Caco-2 (cell line): Measurements from ENCODE around the gene ALKBH6. TPM values are rescaled to one million over a fixed set of nuclear protein-coding genes. Genes with fewer than 3 reads are reported as not detected.
A peak's percentile ranks its signal among the peaks of the same experiment; 100 is the strongest.

ENCODE experiments used
- BruUV-seq: library from RNA; stranded (reverse); fragments of 400-500 nt; replicated peaks from 2 replicates; lab custom pipeline; 2021; lab: Mats Ljungman, UMichigan
- CTCF ChIA-PET: fragments of 300-600 bp; sonication (Branson Sonifier 250); formaldehyde crosslinking; loops from one replicate; lab custom pipeline; 2022; ENCODE audit warnings: antibody characterized with exemption; lab: Charles Lee
- POLR2A ChIA-PET: fragments of 300-600 bp; sonication (Branson Sonifier 250); formaldehyde crosslinking; loops from one replicate; lab custom pipeline; 2022; ENCODE audit warnings: antibody characterized with exemption; lab: Charles Lee
- DNase-seq, 2 experiments: peaks; one replicate each; pipeline versions ENCODE4 v3.0.0 to v3.0.0-alpha.2; 2020 to 2022
- H3K27me3 ChIP-seq: replicated peaks from 2 replicates; pipeline ENCODE4 v1.6.0; 2011; ENCODE audit warnings: low read length; ENCODE audit not compliant: control insufficient read depth, insufficient read depth
- H3K36me3 ChIP-seq: 2 replicates; pipeline ENCODE4 v1.5.1; 2011; ENCODE audit warnings: low read length; ENCODE audit not compliant: control insufficient read depth, insufficient read depth
- H3K4me1 ChIP-seq: fragments of 250-450 bp; sonication (Bioruptor Pico); 2 replicates; pipeline ENCODE4 v1.5.1; 2020; ENCODE audit warnings: mild to moderate bottlenecking
- H3K4me3 ChIP-seq: 2 replicates; pipeline ENCODE4 v1.5.1; 2011; ENCODE audit warnings: low read depth, mild to moderate bottlenecking, control low read depth, low read length
- H3K9me3 ChIP-seq: fragments of 250-450 bp; sonication (Bioruptor Pico); 2 replicates; pipeline ENCODE4 v1.5.1; 2020; ENCODE audit warnings: mild to moderate bottlenecking, moderate library complexity
- H3K27ac Mint-ChIP-seq: one replicate; pipeline ENCODE4 v1.8.0; 2022; ENCODE audit warnings: mixed read lengths; ENCODE audit not compliant: unreplicated experiment
- H3K27me3 Mint-ChIP-seq: one replicate; pipeline ENCODE4 v1.8.0; 2022; ENCODE audit warnings: mixed read lengths; ENCODE audit not compliant: insufficient read depth, unreplicated experiment
- H3K36me3 Mint-ChIP-seq: one replicate; pipeline ENCODE4 v1.8.0; 2022; ENCODE audit warnings: mild to moderate bottlenecking, mixed read lengths; ENCODE audit not compliant: insufficient read depth, unreplicated experiment
- H3K4me1 Mint-ChIP-seq: one replicate; pipeline ENCODE4 v1.8.0; 2022; ENCODE audit warnings: low read depth, mixed read lengths; ENCODE audit not compliant: unreplicated experiment
- H3K4me3 Mint-ChIP-seq: one replicate; pipeline ENCODE4 v1.8.0; 2022; ENCODE audit warnings: mild to moderate bottlenecking, moderate library complexity, mixed read lengths; ENCODE audit not compliant: unreplicated experiment
- H3K9me3 Mint-ChIP-seq: one replicate; pipeline ENCODE4 v1.8.0; 2022; ENCODE audit warnings: mixed read lengths; ENCODE audit not compliant: unreplicated experiment
- CTCF ChIP-seq, 2 experiments: fragments of 200-600 bp in 1 of 2; IDR thresholded peaks; 1 replicate in 1 of 2; 2 replicates in 1 of 2; pipeline versions ENCODE4 v1.5.1 to v1.8.0; 2011 to 2022; ENCODE audit warnings: antibody characterized with exemption in 1 of 2, control low read depth in 1 of 2, inconsistent platforms in 1 of 2, low read depth in 1 of 2, low read length in 1 of 2, mild to moderate bottlenecking in 1 of 2, moderate library complexity in 1 of 2; ENCODE audit not compliant: insufficient read depth in 1 of 2, severe bottlenecking in 1 of 2, unreplicated experiment in 1 of 2
- intact Hi-C: fragments of 100-400 bp; cut with micrococcal nuclease; formaldehyde crosslinking; loops from one replicate; pipeline ENCODE4 v1.10.0; 2022; ENCODE audit not compliant: unreplicated experiment
- total RNA-seq: library from RNA; stranded (reverse); gene quantifications from 2 replicates; pipeline ENCODE4 v1.2.3, GENCODE V29; 2022

ALKBH6 gene
- total RNA-seq, 1 experiment from 2014 or later, result 29.4 TPM

DNA sequence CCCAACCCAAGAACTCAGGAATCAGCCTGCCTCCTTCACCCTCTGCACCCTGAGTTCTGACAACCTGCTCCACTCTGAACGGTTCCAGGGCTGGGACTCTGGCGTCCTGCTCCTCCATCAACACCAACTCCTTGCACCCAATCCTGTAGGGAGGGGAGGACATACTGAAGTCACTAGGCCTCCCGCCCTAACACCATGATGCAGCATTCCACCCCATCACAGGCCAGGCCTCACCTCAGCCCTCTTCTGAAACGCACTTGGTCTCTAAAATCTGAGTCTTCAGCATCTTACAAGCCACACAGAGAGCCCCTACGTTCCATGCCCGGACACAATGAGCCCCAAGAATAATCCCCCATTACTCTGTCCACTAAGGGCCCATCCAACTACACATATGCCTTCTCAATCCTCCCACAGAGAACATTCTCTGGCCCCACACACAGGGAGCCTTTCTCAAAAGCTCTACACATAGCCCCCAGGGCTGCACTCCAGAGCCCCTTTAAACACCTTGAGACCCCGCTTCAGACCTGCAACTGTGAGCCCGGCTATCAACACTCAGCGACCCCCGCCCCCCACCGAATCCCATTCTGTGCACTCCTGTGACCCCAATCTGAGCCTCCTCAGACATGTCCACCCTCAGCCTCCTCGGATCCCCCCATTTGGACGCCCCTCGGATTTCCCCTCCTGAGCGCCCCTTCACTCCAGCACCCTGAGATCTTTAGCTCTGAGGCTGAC is 567 bp downstream of the ALKBH6 start:
- ChIA-PET POLR2A (interaction anchor here (0.9 to 1.5 kb wide), 6 partner anchors 16 to 268 kb away, joined by 3 to 14 read pairs (median 6); partner anchors contain the start of genes POLR2I, PSENEN, THAP8 and U2AF1L4), CTCF (interaction anchor here (0.7 to 1.7 kb wide), 8 partner anchors 10 to 115 kb away, joined by 3 to 6 read pairs (median 3); partner anchors contain the start of gene THAP8)
- intact Hi-C loops, result loop anchor here (1.0 kb wide), 2 partner anchors 41 to 102 kb away; partner anchors contain the start of genes TBCB, THAP8 and WDR62
- peak overlapping the region; percentile 98 for H3K4me3 Mint-ChIP-seq
- Histone ChIP-seq H3K27me3 (no peaks in the 10 kb centered on the region), H3K4me1 (peaks cover 12% of the 10 kb centered on the region), H3K4me3 (peak overlapping the region; percentile 72), H3K9me3 (no peaks in the 10 kb centered on the region), H3K36me3 (no peaks in the 10 kb centered on the region; the same call in 1 of the 2 replicates)
- no peak for DNase-seq
- H3K4me1 Mint-ChIP-seq, result peaks cover 34% of the 10 kb centered on the region
- no peaks in the 10 kb centered on the region for H3K27me3 Mint-ChIP-seq
- H3K9me3 Mint-ChIP-seq, result no peaks in the 10 kb centered on the region
- TSS peak; percentile 29 for BruUV-seq
- peak overlapping the region; percentile 92 for H3K27ac Mint-ChIP-seq
- peaks cover 32% of the 10 kb centered on the region for H3K36me3 Mint-ChIP-seq
- no peak for TF ChIP-seq CTCF (IDR thresholded peaks at IDR 0.05; ENCODE audit: insufficient read depth in 1 of 2, low read depth in 1 of 2, low read length in 1 of 2, severe bottlenecking in 1 of 2, unreplicated experiment in 1 of 2)

GRCh38 chr19:36010402-36010801 is 3.6 kb downstream of the ALKBH6 start:
- POLR2A ChIA-PET, result no interaction called here

More at GRCh38 chr19:36010402-36010801, 3.6 kb downstream of the ALKBH6 start:
- TF ChIP-seq CTCF (IDR thresholded peaks at IDR 0.05; ENCODE audit: insufficient read depth in 1 of 2, low read depth in 1 of 2, low read length in 1 of 2, severe bottlenecking in 1 of 2, unreplicated experiment in 1 of 2), result no peak
- Mint-ChIP-seq H3K36me3 (peaks cover 34% of the 10 kb centered on the region), H3K27me3 (no peaks in the 10 kb centered on the region), H3K4me1 (peaks cover 36% of the 10 kb centered on the region), H3K27ac (peak overlapping the region; percentile 39), H3K9me3 (no peaks in the 10 kb centered on the region), H3K4me3 (no peak overlapping the region)
- no TSS peak for BruUV-seq
- Histone ChIP-seq H3K36me3 (peaks cover 2% of the 10 kb centered on the region), H3K27me3 (no peaks in the 10 kb centered on the region), H3K4me1 (peaks cover 11% of the 10 kb centered on the region), H3K9me3 (no peaks in the 10 kb centered on the region), H3K4me3 (no peak overlapping the region)
- CTCF ChIA-PET, result interaction anchor here (0.5 kb wide), 1 partner anchor 25 kb away, joined by 3 read pairs; no protein-coding TSS in a partner anchor
- intact Hi-C loops, result no loop called here
- no peak for DNase-seq
